ENCODE results near the gene ABCB11.
"Not testable (repeated sequence)": the region's sequence is repeated elsewhere in the genome, so short reads cannot be mapped to it uniquely, and the experiment has no call there.

ABCB11 gene

GRCh38 chr2:168895771-168896170 lies 135.4 kb downstream of the ABCB11 start:
- DNase-seq, result no peak

GRCh38 chr2:168894720-168895119 lies 136.4 kb downstream of the ABCB11 start:
- no peak for DNase-seq

GRCh38 chr2:168894101-168894500 lies 137.0 kb downstream of the ABCB11 start:
- no peak for DNase-seq

GRCh38 chr2:168892327-168892726 lies 138.8 kb downstream of the ABCB11 start:
- no peak for DNase-seq

- peak in 55 of 56 donors; percentile 16 to 91 (median 73) for DNase-seq
Observed at GRCh38 chr2:168890006-168890782, 140.9 kb downstream of the ABCB11 start, which contains the start of gene SPC25. Gene SPC25, minus strand, starts transcription at chr2:168890430. Its CDS starts 911 bp downstream, at chr2:168889519.

- no peak for DNase-seq
Observed at GRCh38 chr2:168889635-168890005, 141.5 kb downstream of the ABCB11 start.

GRCh38 chr2:168884975-168885374 lies 146.1 kb downstream of the ABCB11 start:
- no peak for DNase-seq

GRCh38 chr2:168882163-168882562 lies 149.0 kb downstream of the ABCB11 start:
- not testable (repeated sequence) for DNase-seq

GRCh38 chr2:168874368-168875054 lies 156.6 kb downstream of the ABCB11 start:
- no peak for DNase-seq

GRCh38 chr2:168870824-168871223 lies 160.3 kb downstream of the ABCB11 start:
- not testable (repeated sequence) for DNase-seq

Data from nucleus accumbens (tissue), 56 donors.